H1 (cell line): ENCODE results near the gene GPR39. TPM values are rescaled to one million over a fixed set of nuclear protein-coding genes. Genes with fewer than 3 reads are reported as not detected.

Experiments used
- CTCF ChIA-PET: fragments of 300-600 bp; sonication (Branson Sonifier 250); formaldehyde crosslinking; loops from one replicate; lab custom pipeline; 2021; ENCODE audit not compliant: partially characterized antibody; lab: Charles Lee
- POLR2A ChIA-PET: fragments of 300-600 bp; sonication (Branson Sonifier 250); formaldehyde crosslinking; loops from one replicate; lab custom pipeline; 2021; ENCODE audit warnings: inconsistent platforms; ENCODE audit not compliant: partially characterized antibody; lab: Charles Lee
- DNase-seq, 2 experiments: peaks; one replicate each; pipeline versions ENCODE4 v3.0.0 to v3.0.0-alpha.2; 2010 to 2022; ENCODE audit warnings: low spot score in 2 of 2, low read depth in 1 of 2, mixed read lengths in 1 of 2
- FAIRE-seq: peaks from 2 replicates; lab custom pipeline; 2011; peaks lifted over from hg19 to GRCh38; lab: Jason Lieb, UNC
- H2AFZ ChIP-seq: 2 replicates; pipeline ENCODE4 v1.8.1; 2012; ENCODE audit warnings: low read length, inconsistent platforms
- H2AK5ac ChIP-seq: 2 replicates; pipeline ENCODE4 v1.6.1; 2013; ENCODE audit warnings: low read depth, low read length
- H2BK120ac ChIP-seq: replicated peaks from 2 replicates; pipeline ENCODE3; 2013; ENCODE audit warnings: low read depth, low read length, inconsistent platforms
- H2BK12ac ChIP-seq: 2 replicates; pipeline ENCODE4 v1.6.1; 2013; ENCODE audit warnings: low read depth, low read length
- H2BK15ac ChIP-seq: 2 replicates; pipeline ENCODE4 v1.6.1; 2013; ENCODE audit warnings: low read length
- H2BK20ac ChIP-seq: 2 replicates; pipeline ENCODE4 v1.6.1; 2013; ENCODE audit warnings: low read length
- H2BK5ac ChIP-seq: 2 replicates; pipeline ENCODE4 v1.6.1; 2013; ENCODE audit warnings: low read depth, low read length
- H3K14ac ChIP-seq: 2 replicates; pipeline ENCODE4 v1.6.1; 2013; ENCODE audit warnings: inconsistent platforms; ENCODE audit not compliant: insufficient read length
- H3K18ac ChIP-seq: 2 replicates; pipeline ENCODE4 v1.6.1; 2013; ENCODE audit warnings: low read length; ENCODE audit errors: extremely low read depth
- H3K23ac ChIP-seq: 2 replicates; pipeline ENCODE4 v1.6.1; 2013; ENCODE audit warnings: inconsistent platforms; ENCODE audit not compliant: insufficient read length
- H3K23me2 ChIP-seq: 2 replicates; pipeline ENCODE4 v1.6.1; 2013; ENCODE audit warnings: low read depth, low read length
- H3K27ac ChIP-seq: 2 replicates; pipeline ENCODE4 v1.6.1; 2011; ENCODE audit warnings: low read depth, low read length, inconsistent platforms
- H3K27me3 ChIP-seq, 4 experiments: replicated peaks in 1 of 4; 1 replicate in 1 of 4; 2 replicates in 3 of 4; pipeline versions ENCODE4 v1.6.1 to v1.8.1; 2011 to 2013; ENCODE audit warnings: low read length in 3 of 4, mild to moderate bottlenecking in 3 of 4, inconsistent platforms in 2 of 4, mixed read lengths in 2 of 4, moderate library complexity in 1 of 4; ENCODE audit not compliant: control insufficient read depth in 3 of 4, insufficient read depth in 3 of 4; ENCODE audit errors: extremely low read depth in 1 of 4
- H3K36me3 ChIP-seq, 4 experiments: 2 replicates each; pipeline versions ENCODE4 v1.6.1 to v1.8.1; 2011 to 2013; ENCODE audit warnings: mild to moderate bottlenecking in 4 of 4, low read length in 3 of 4, moderate library complexity in 2 of 4, control low read depth in 1 of 4, inconsistent platforms in 1 of 4; ENCODE audit not compliant: insufficient read depth in 4 of 4, control insufficient read depth in 2 of 4
- H3K4ac ChIP-seq: replicated peaks from 2 replicates; pipeline ENCODE3; 2013; ENCODE audit warnings: low read length, low read depth, mixed read lengths, inconsistent platforms; ENCODE audit not compliant: insufficient read length
- H3K4me1 ChIP-seq, 4 experiments: replicated peaks in 1 of 4; 1 replicate in 1 of 4; 2 replicates in 3 of 4; pipeline versions ENCODE4 v1.6.1 to v1.8.1; 2011 to 2013; ENCODE audit warnings: low read length in 3 of 4, inconsistent platforms in 2 of 4, mixed read lengths in 1 of 4; ENCODE audit not compliant: insufficient read depth in 4 of 4, control insufficient read depth in 3 of 4
- H3K4me2 ChIP-seq, 2 experiments: 2 replicates each; pipeline versions ENCODE4 v1.6.1 to v1.8.1; 2011 to 2013; ENCODE audit warnings: low read depth in 2 of 2, low read length in 2 of 2, control low read depth in 1 of 2, inconsistent platforms in 1 of 2, mild to moderate bottlenecking in 1 of 2; ENCODE audit not compliant: insufficient read depth in 1 of 2
- H3K4me3 ChIP-seq, 4 experiments: fragments of 200-600, 300-600 bp in 1 of 4; sonication (generic), shearing (Covaris generic), sonication (Bioruptor Twin) in 1 of 4; 2 replicates each; pipeline versions ENCODE4 v1.5.1 to v1.8.1; 2011 to 2016; ENCODE audit warnings: low read length in 4 of 4, low read depth in 3 of 4, control low read depth in 2 of 4, inconsistent platforms in 2 of 4, mild to moderate bottlenecking in 2 of 4, mixed read lengths in 1 of 4, moderate library complexity in 1 of 4; ENCODE audit not compliant: insufficient read depth in 2 of 4; ENCODE audit errors: extremely low read depth in 1 of 4
- H3K56ac ChIP-seq: replicated peaks from 2 replicates; pipeline ENCODE3; 2013; ENCODE audit warnings: low read depth, mild to moderate bottlenecking, mixed read lengths, low read length, inconsistent platforms; ENCODE audit not compliant: insufficient read length
- H3K79me1 ChIP-seq: 2 replicates; pipeline ENCODE4 v1.6.1; 2013; ENCODE audit warnings: low read depth, low read length, control low read depth
- H3K79me2 ChIP-seq, 2 experiments: 2 replicates each; pipeline versions ENCODE4 v1.6.1 to v1.8.1; 2012 to 2013; ENCODE audit warnings: low read length in 2 of 2, mild to moderate bottlenecking in 2 of 2, inconsistent platforms in 1 of 2; ENCODE audit not compliant: insufficient read depth in 2 of 2, control insufficient read depth in 1 of 2
- H3K9ac ChIP-seq, 4 experiments: replicated peaks in 1 of 4; 1 replicate in 1 of 4; 2 replicates in 3 of 4; pipeline versions ENCODE4 v1.6.1 to v1.8.1; 2011 to 2013; ENCODE audit warnings: low read depth in 3 of 4, low read length in 3 of 4, control low read depth in 2 of 4, mild to moderate bottlenecking in 2 of 4, moderate library complexity in 2 of 4, inconsistent platforms in 1 of 4; ENCODE audit errors: extremely low read depth in 1 of 4
- H3K9me3 ChIP-seq, 2 experiments: 2 replicates each; pipeline versions ENCODE4 v1.6.1 to v1.8.1; 2012 to 2013; ENCODE audit warnings: mild to moderate bottlenecking in 2 of 2, moderate library complexity in 2 of 2, control low read depth in 1 of 2, inconsistent platforms in 1 of 2, low read depth in 1 of 2, low read length in 1 of 2, mixed read lengths in 1 of 2; ENCODE audit not compliant: insufficient read depth in 2 of 2
- H4K20me1 ChIP-seq, 2 experiments: replicated peaks in 1 of 2; 2 replicates each; pipeline versions ENCODE3 to v1.8.1; 2011 to 2013; ENCODE audit warnings: inconsistent platforms in 2 of 2, low read length in 2 of 2, mild to moderate bottlenecking in 1 of 2; ENCODE audit not compliant: insufficient read depth in 2 of 2, control insufficient read depth in 1 of 2
- H4K5ac ChIP-seq: 2 replicates; pipeline ENCODE4 v1.6.1; 2013; ENCODE audit warnings: low read length, low read depth, mixed read lengths, inconsistent platforms; ENCODE audit not compliant: insufficient read length
- H4K8ac ChIP-seq: 2 replicates; pipeline ENCODE4 v1.8.0; 2013; ENCODE audit warnings: mild to moderate bottlenecking, moderate library complexity, low read length, inconsistent platforms; ENCODE audit not compliant: insufficient read depth; ENCODE audit errors: extremely low read depth
- H4K91ac ChIP-seq: replicated peaks from 2 replicates; pipeline ENCODE3; 2013; ENCODE audit warnings: low read length, mixed read lengths, inconsistent platforms; ENCODE audit not compliant: insufficient read length
- ATF3 ChIP-seq: IDR thresholded peaks from 2 replicates; pipeline ENCODE4 v1.6.1; 2011; ENCODE audit warnings: low read depth, mild to moderate bottlenecking, low read length; ENCODE audit not compliant: insufficient read depth
- BRCA1 ChIP-seq: IDR thresholded peaks from 2 replicates; pipeline ENCODE4 v1.6.1; 2012; ENCODE audit warnings: low read depth, low read length, improper control_type of control experiment
- KDM4A ChIP-seq: IDR thresholded peaks from one replicate; pipeline ENCODE4 v1.7.1; 2012; ENCODE audit warnings: low read depth, mild to moderate bottlenecking, moderate library complexity, low read length, inconsistent platforms; ENCODE audit not compliant: severe bottlenecking
- RFX5 ChIP-seq: IDR thresholded peaks from 2 replicates; pipeline ENCODE4 v1.6.1; 2011; ENCODE audit warnings: low read depth, low read length, improper control_type of control experiment, borderline replicate concordance
- RNF2 ChIP-seq: fragments of 200-900, 300-1000 bp; sonication (generic); IDR thresholded peaks from 2 replicates; pipeline ENCODE4 v1.7.1; 2016; ENCODE audit warnings: borderline replicate concordance, low read depth, mild to moderate bottlenecking, antibody characterized with exemption, low read length; ENCODE audit not compliant: poor library complexity, severe bottlenecking; ENCODE audit errors: missing control alignments
- RXRA ChIP-seq: IDR thresholded peaks from 2 replicates; pipeline ENCODE4 v1.6.1; 2011; ENCODE audit warnings: low read depth, mild to moderate bottlenecking, low read length, moderate library complexity; ENCODE audit not compliant: insufficient read depth
- SIRT6 ChIP-seq: IDR thresholded peaks from one replicate; pipeline ENCODE4 v1.7.1; 2012; ENCODE audit warnings: low read length, inconsistent platforms
- SP2 ChIP-seq: IDR thresholded peaks from 2 replicates; pipeline ENCODE4 v1.6.1; 2012; ENCODE audit warnings: mild to moderate bottlenecking, low read length, inconsistent platforms
- ZNF274 ChIP-seq: IDR thresholded peaks from 2 replicates; pipeline ENCODE4 v1.7.0; 2012; ENCODE audit warnings: low read length, borderline replicate concordance; ENCODE audit errors: extremely low read depth
- WGBS, 2 experiments: shearing (Covaris generic) in 1 of 2; methylation state at CpG; one replicate each; pipeline versions ENCODE4 v1.1.6 to v1.1.7; 2013 to 2015; ENCODE audit warnings: low lambda C conversion rate in 2 of 2, mixed read lengths in 2 of 2, inconsistent platforms in 1 of 2, low coverage in 1 of 2, missing lambda C conversion rate in 1 of 2; ENCODE audit not compliant: insufficient replicate concordance in 2 of 2, insufficient coverage in 1 of 2, insufficient read length in 1 of 2; ENCODE audit errors: extremely low coverage in 1 of 2, missing lambda C conversion rate in 1 of 2; 5-methylcytosine and 5-hydroxymethylcytosine counted together
- polyA plus RNA-seq, 7 experiments: library from polyadenylated mRNA; depleted of rRNA in 3 of 7; stranded (reverse) in 5 of 7; unstranded in 2 of 7; fragments of >200 nt in 5 of 7; fragments of 200-250 nt in 2 of 7; gene quantifications; 1 replicate in 5 of 7; 2 replicates in 1 of 7; 4 replicates in 1 of 7; pipeline versions ENCODE4 v1.2.1 to v1.2.3, GENCODE V29; 2011 to 2013; ENCODE audit warnings: missing spikeins in 2 of 7, mixed read lengths in 2 of 7
- total RNA-seq: library from RNA; stranded (reverse); fragmentation: NEBNext Ultra II Directional; extraction: Animal tissue kit (Norgen Biotek cat#: 25700); gene quantifications from 2 replicates; pipeline ENCODE4 v1.2.1, GENCODE V29; 2021

GPR39 gene
- total and polyA plus RNA-seq, 2 of the 8 experiments (the other 6 are each of a cell fraction or from before 2014, with no cell fraction given): 0.63 to 2.7 TPM

GRCh38 chr2:132593171-132593570 lies 176.6 kb downstream of the GPR39 start:
- H3K9ac ChIP-seq: no peak overlapping the region
- H3K23me2 ChIP-seq: no peaks in the 10 kb centered on the region
- no peak overlapping the region for H4K91ac ChIP-seq
- no peak overlapping the region for H3K56ac ChIP-seq
- no peak overlapping the region for H2AK5ac ChIP-seq
- H3K4ac ChIP-seq: no peak overlapping the region
- no peaks in the 10 kb centered on the region for H3K79me2 ChIP-seq
- H3K23ac ChIP-seq: no peak overlapping the region
- CTCF ChIA-PET: interaction anchor here (1.1 to 1.5 kb wide), 2 partner anchors 11 to 262 kb away, joined by 3 to 4 read pairs; no protein-coding TSS in a partner anchor
- TF ChIP-seq ATF3: no peak
- no peak for TF ChIP-seq RXRA
- no peak for TF ChIP-seq KDM4A
- no peak for TF ChIP-seq ZNF274
- no peak for TF ChIP-seq SIRT6
- TF ChIP-seq SP2: no peak
- TF ChIP-seq RNF2: no peak
- no peak for TF ChIP-seq BRCA1
- no peak for TF ChIP-seq RFX5
- peaks cover 0 to 9% (median 2%) of the 10 kb centered on the region in 4 experiments; a peak in 2 of 7 replicates for H3K4me1 ChIP-seq
- no peaks in the 10 kb centered on the region for H4K20me1 ChIP-seq
- no peak overlapping the region for H4K8ac ChIP-seq
- peaks cover 4% of the 10 kb centered on the region in 2 experiments; a peak in 2 of 4 replicates for H3K9me3 ChIP-seq
- H3K4me3 ChIP-seq: no peak overlapping the region
- no peak overlapping the region for H4K5ac ChIP-seq
- H2BK20ac ChIP-seq: no peak overlapping the region
- H2AFZ ChIP-seq: no peak overlapping the region
- H2BK15ac ChIP-seq: no peak overlapping the region
- H2BK120ac ChIP-seq: no peak overlapping the region
- no peak overlapping the region for H3K27ac ChIP-seq
- no peak overlapping the region for H3K14ac ChIP-seq
- no peak overlapping the region for H3K18ac ChIP-seq
- no peaks in the 10 kb centered on the region for H3K79me1 ChIP-seq
- POLR2A ChIA-PET: no interaction called here
- H3K4me2 ChIP-seq: no peak overlapping the region
- H2BK12ac ChIP-seq: no peak overlapping the region
- H3K36me3 ChIP-seq: no peaks in the 10 kb centered on the region
- FAIRE-seq (no peak), DNase-seq (peak in 1 of 2 experiments; percentile 29)
- 97% methylated on average over 2 of the region's 2 CpGs; no CpG with 5 or more reads in 1 of the 2 experiments for WGBS, 2 experiments
- H3K27me3 ChIP-seq: no peaks in the 10 kb centered on the region
- no peak overlapping the region for H2BK5ac ChIP-seq
